IMR-90 (cell line): ENCODE measurements around the gene APMAP. TPM values are rescaled to one million over a fixed set of nuclear protein-coding genes. Genes with fewer than 3 reads are reported as not detected.

Source experiments
- ATAC-seq: fragments of 200-7000 bp; cut with Tn5 transposase; 2 replicates; pipeline ENCODE4 v1.9.1; 2020; ENCODE audit warnings: low read depth, mild to moderate bottlenecking, moderate library complexity
- BruUV-seq: library from RNA; stranded (reverse); fragments of 400-500 nt; replicated peaks from 2 replicates; lab custom pipeline; 2021; lab: Mats Ljungman, UMichigan
- CTCF ChIA-PET: fragments of 300-600 bp; formaldehyde crosslinking; extraction: SDS; loops from one replicate; lab custom pipeline; 2021; ENCODE audit warnings: antibody characterized with exemption; lab: Yijun Ruan, JAX
- POLR2A ChIA-PET: fragments of 300-600 bp; sonication (Branson Sonifier 250); formaldehyde crosslinking; loops from one replicate; lab custom pipeline; 2022; ENCODE audit warnings: antibody characterized with exemption; ENCODE audit not compliant: unreplicated experiment; lab: Charles Lee
- DNase-seq: peaks from one replicate; pipeline ENCODE4 v3.0.0; 2013
- H2AFZ ChIP-seq: replicated peaks from 2 replicates; pipeline ENCODE3; 2013; ENCODE audit warnings: low read length, mild to moderate bottlenecking; ENCODE audit not compliant: poor library complexity
- H2AK5ac ChIP-seq: 2 replicates; pipeline ENCODE4 v1.6.1; 2013; ENCODE audit warnings: low read depth, low read length, inconsistent platforms
- H2AK9ac ChIP-seq: replicated peaks from 2 replicates; pipeline ENCODE3; 2013; ENCODE audit warnings: mild to moderate bottlenecking, low read depth, low read length, moderate library complexity; ENCODE audit not compliant: poor library complexity
- H2BK120ac ChIP-seq: 2 replicates; pipeline ENCODE4 v1.6.1; 2013; ENCODE audit warnings: low read depth, low read length, inconsistent platforms
- H2BK15ac ChIP-seq: 3 replicates; pipeline ENCODE4 v1.6.1; 2013; ENCODE audit warnings: low read depth, low read length, inconsistent platforms
- H2BK20ac ChIP-seq: 2 replicates; pipeline ENCODE4 v1.6.1; 2013; ENCODE audit warnings: low read depth, mild to moderate bottlenecking, inconsistent platforms, low read length, moderate library complexity
- H2BK5ac ChIP-seq: 2 replicates; pipeline ENCODE4 v1.6.1; 2013; ENCODE audit warnings: mild to moderate bottlenecking, low read depth, low read length, inconsistent platforms; ENCODE audit not compliant: poor library complexity, severe bottlenecking
- H3K14ac ChIP-seq: replicated peaks from 2 replicates; pipeline ENCODE4 v1.6.1; 2013; ENCODE audit warnings: low read depth, low read length, inconsistent platforms
- H3K18ac ChIP-seq: 2 replicates; pipeline ENCODE4 v1.6.1; 2013; ENCODE audit warnings: low read depth, low read length, control low read depth
- H3K23ac ChIP-seq: 2 replicates; pipeline ENCODE4 v1.6.1; 2013; ENCODE audit warnings: low read depth, low read length, inconsistent platforms
- H3K27ac ChIP-seq: 2 replicates; pipeline ENCODE4 v1.5.1; 2013; ENCODE audit warnings: mild to moderate bottlenecking, control low read depth, low read length; ENCODE audit not compliant: insufficient read depth
- H3K27me3 ChIP-seq: 2 replicates; pipeline ENCODE4 v1.6.1; 2013; ENCODE audit warnings: low read length; ENCODE audit not compliant: control insufficient read depth, insufficient read depth
- H3K36me3 ChIP-seq: 2 replicates; pipeline ENCODE4 v1.6.1; 2013; ENCODE audit warnings: low read length, mixed read lengths; ENCODE audit not compliant: control insufficient read depth, insufficient read depth
- H3K4ac ChIP-seq: 2 replicates; pipeline ENCODE4 v1.6.1; 2013; ENCODE audit warnings: low read depth, low read length, inconsistent platforms
- H3K4me1 ChIP-seq: 2 replicates; pipeline ENCODE4 v1.6.1; 2013; ENCODE audit warnings: low read length, mixed read lengths; ENCODE audit not compliant: control insufficient read depth, insufficient read depth
- H3K4me2 ChIP-seq: 2 replicates; pipeline ENCODE4 v1.6.1; 2013; ENCODE audit warnings: low read depth, mild to moderate bottlenecking, control low read depth, low read length, moderate library complexity
- H3K4me3 ChIP-seq: 2 replicates; pipeline ENCODE4 v1.5.1; 2013; ENCODE audit warnings: low read depth, mild to moderate bottlenecking, control low read depth, low read length, moderate library complexity; ENCODE audit not compliant: insufficient read depth
- H3K56ac ChIP-seq: 2 replicates; pipeline ENCODE4 v1.6.1; 2013; ENCODE audit warnings: low read length, inconsistent platforms; ENCODE audit not compliant: insufficient read depth; ENCODE audit errors: extremely low read depth
- H3K79me1 ChIP-seq, 2 experiments: 2 replicates each; pipeline ENCODE4 v1.6.1; 2013; ENCODE audit warnings: low read length in 2 of 2, inconsistent platforms in 1 of 2, low read depth in 1 of 2
- H3K9ac ChIP-seq: 2 replicates; pipeline ENCODE4 v1.6.1; 2013; ENCODE audit warnings: low read depth, low read length, control low read depth
- H3K9me1 ChIP-seq: 2 replicates; pipeline ENCODE4 v1.6.1; 2013; ENCODE audit warnings: low read length, inconsistent platforms; ENCODE audit not compliant: insufficient read depth
- H3K9me3 ChIP-seq: 2 replicates; pipeline ENCODE4 v1.6.1; 2013; ENCODE audit warnings: low read length; ENCODE audit not compliant: control insufficient read depth, insufficient read depth
- H4K20me1 ChIP-seq: 2 replicates; pipeline ENCODE4 v1.6.1; 2013; ENCODE audit warnings: low read length, inconsistent platforms; ENCODE audit not compliant: insufficient read depth
- H4K5ac ChIP-seq: 2 replicates; pipeline ENCODE4 v1.6.1; 2013; ENCODE audit warnings: mild to moderate bottlenecking, low read depth, low read length, control low read depth
- H4K8ac ChIP-seq, 2 experiments: 2 replicates each; pipeline ENCODE4 v1.6.1; 2013; ENCODE audit warnings: low read depth in 2 of 2, low read length in 2 of 2, control low read depth in 1 of 2, inconsistent platforms in 1 of 2
- H4K91ac ChIP-seq: 2 replicates; pipeline ENCODE4 v1.6.1; 2013; ENCODE audit warnings: low read depth, low read length, inconsistent platforms; ENCODE audit not compliant: insufficient read depth
- CHD1 ChIP-seq: IDR thresholded peaks from 2 replicates; pipeline ENCODE4 v1.6.1; 2012; ENCODE audit warnings: low read depth, low read length, improper control_type of control experiment
- CTCF ChIP-seq: conservative IDR thresholded peaks from 2 replicates; pipeline ENCODE4 v1.5.1; 2012; ENCODE audit warnings: mild to moderate bottlenecking, low read depth, low read length, improper control_type of control experiment
- FOS ChIP-seq: fragments of 150-350 bp; IDR thresholded peaks from 2 replicates; pipeline ENCODE4 v1.6.1; 2016; ENCODE audit warnings: low read depth, low read length
- MAZ ChIP-seq: IDR thresholded peaks from 2 replicates; pipeline ENCODE4 v1.6.1; 2012; ENCODE audit warnings: low read depth, mild to moderate bottlenecking, low read length, improper control_type of control experiment, moderate library complexity, borderline replicate concordance
- NFE2L2 ChIP-seq: fragments of 150-350 bp; IDR thresholded peaks from 2 replicates; pipeline ENCODE4 v1.6.1; 2016; ENCODE audit warnings: low read depth, mild to moderate bottlenecking, low read length
- POLR2A ChIP-seq: IDR thresholded peaks from 2 replicates; pipeline ENCODE4 v1.6.1; 2012; ENCODE audit warnings: mild to moderate bottlenecking, low read depth, low read length
- USF2 ChIP-seq: fragments of 150-350 bp; IDR thresholded peaks from 2 replicates; pipeline ENCODE4 v1.6.1; 2017; ENCODE audit warnings: mild to moderate bottlenecking, antibody characterized with exemption, low read length, low read depth
- WGBS, 2 experiments: methylation state at CpG; one replicate each; pipeline versions ENCODE4 v1.1.5 to v1.1.7; 2013; ENCODE audit warnings: missing lambda C conversion rate in 2 of 2; ENCODE audit not compliant: insufficient read length in 1 of 2; ENCODE audit errors: extremely low coverage in 2 of 2; 5-methylcytosine and 5-hydroxymethylcytosine counted together
- dilution Hi-C: fragments of 300-500 bp; cut with HindIII; formaldehyde crosslinking; loops from one replicate; pipeline ENCODE4 v1.14.3; 2018; ENCODE audit warnings: low sequenced_read_pairs; ENCODE audit not compliant: unreplicated experiment
- in situ Hi-C: fragments of 300-500 bp; cut with MboI; formaldehyde crosslinking; loops from 3 replicates; pipeline ENCODE4 v1.14.3; 2019; ENCODE audit warnings: low sequenced_read_pairs, inconsistent platforms, mixed read lengths
- intact Hi-C: fragments of 100-400 bp; cut with micrococcal nuclease; formaldehyde crosslinking; loops from 2 replicates; pipeline ENCODE4 v1.10.0; 2022
- polyA plus RNA-seq, 3 experiments: library from polyadenylated mRNA; depleted of rRNA; stranded (reverse); fragments of >200 nt; gene quantifications; 2 replicates each; pipeline ENCODE4 v1.2.3, GENCODE V29; 2012; ENCODE audit warnings: low replicate concordance in 1 of 3
- total RNA-seq: library from RNA; depleted of rRNA; stranded (reverse); fragments of >200 nt; gene quantifications from 2 replicates; pipeline ENCODE4 v1.2.3, GENCODE V29; 2012

APMAP gene
- total and polyA plus RNA-seq, 2 of the 4 experiments (the other 2 are of a cell fraction) = 67.2 to 88.8 TPM

- H4K91ac ChIP-seq = no peak overlapping the region
- no peak overlapping the region for H3K56ac ChIP-seq
- in situ Hi-C loops (loop anchor here (25.0 kb wide), 3 partner anchors 603 to 878 kb away; partner anchors contain the start of genes NINL and ZNF337), dilution Hi-C loops (no loop called here), intact Hi-C loops (no loop called here)
- BruUV-seq = no TSS peak
- no peak overlapping the region for H2AK5ac ChIP-seq
- no peak overlapping the region for H4K5ac ChIP-seq
- peaks cover 4% of the 10 kb centered on the region; the same call in 1 of the 2 replicates for H3K9me3 ChIP-seq
- H4K20me1 ChIP-seq = peaks cover 2% of the 10 kb centered on the region
- 95% methylated on average over 7 of the region's 8 CpGs; no CpG with 5 or more reads in 1 of the 2 experiments for WGBS, 2 experiments
- no peaks in the 10 kb centered on the region for H3K4me1 ChIP-seq
- no peak overlapping the region for H3K9ac ChIP-seq
- H3K9me1 ChIP-seq = peaks cover 4% of the 10 kb centered on the region; the same call in 1 of the 2 replicates
- no peak overlapping the region for H2BK5ac ChIP-seq
- peaks cover 12% of the 10 kb centered on the region for H3K36me3 ChIP-seq
- H3K4me2 ChIP-seq = no peak overlapping the region
- H2AK9ac ChIP-seq = no peak overlapping the region
- no peak overlapping the region for H2AFZ ChIP-seq
- no peak for DNase-seq
- no peak overlapping the region for H3K18ac ChIP-seq
- H3K79me1 ChIP-seq = peaks cover 46% of the 10 kb centered on the region in 2 experiments
- TF ChIP-seq CTCF (no peak), FOS (no peak), NFE2L2 (no peak), CHD1 (no peak), USF2 (no peak), MAZ (no peak), POLR2A (no peak)
- H2BK120ac ChIP-seq = no peak overlapping the region
- H3K4ac ChIP-seq = no peak overlapping the region
- CTCF ChIA-PET = no interaction called here
- no peak overlapping the region for H3K4me3 ChIP-seq
- no peak overlapping the region for H3K27ac ChIP-seq
- H4K8ac ChIP-seq = no peak overlapping the region
- no peak overlapping the region for H3K23ac ChIP-seq
- no peaks in the 10 kb centered on the region for H3K27me3 ChIP-seq
- H3K14ac ChIP-seq = no peak overlapping the region
- POLR2A ChIA-PET = no interaction called here
- no peak overlapping the region for H2BK15ac ChIP-seq
- no peak for ATAC-seq
- no peak overlapping the region for H2BK20ac ChIP-seq
Observed at GRCh38 chr20:24983896-24984295, 8.7 kb downstream of the APMAP start.
